GM21447 (cell line): ENCODE data around the gene RTN4.
A peak's percentile ranks its signal among the peaks of the same experiment; 100 is the strongest.
"Not testable (repeated sequence)": the region's sequence is repeated elsewhere in the genome, so short reads cannot be mapped to it uniquely, and the experiment has no call there.

Source experiments
- ATAC-seq: cut with Tn5 transposase; IDR thresholded peaks from one replicate; pipeline ENCODE4 v1.9.1; 2021; ENCODE audit not compliant: unreplicated experiment

Gene RTN4

DNA sequence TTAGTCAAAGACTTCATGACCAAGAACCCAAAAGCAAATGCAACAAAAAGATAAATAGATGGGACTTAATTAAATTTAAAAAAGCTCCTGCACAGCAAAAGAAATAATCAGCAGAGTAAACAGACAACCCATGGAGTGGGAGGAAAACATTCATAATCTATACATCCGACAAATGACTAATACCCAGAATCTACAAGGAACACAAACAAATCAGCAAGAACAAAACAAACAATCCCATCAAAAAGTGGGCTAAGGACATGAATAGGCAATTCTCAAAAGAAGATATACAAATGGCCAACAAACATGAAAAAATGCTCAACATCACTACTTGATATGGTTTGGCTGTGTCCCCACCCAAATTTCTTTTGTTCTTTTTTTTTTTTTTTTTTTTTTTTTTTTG, 25.8 kb upstream of the RTN4 start:
- ATAC-seq: not testable (repeated sequence)

DNA sequence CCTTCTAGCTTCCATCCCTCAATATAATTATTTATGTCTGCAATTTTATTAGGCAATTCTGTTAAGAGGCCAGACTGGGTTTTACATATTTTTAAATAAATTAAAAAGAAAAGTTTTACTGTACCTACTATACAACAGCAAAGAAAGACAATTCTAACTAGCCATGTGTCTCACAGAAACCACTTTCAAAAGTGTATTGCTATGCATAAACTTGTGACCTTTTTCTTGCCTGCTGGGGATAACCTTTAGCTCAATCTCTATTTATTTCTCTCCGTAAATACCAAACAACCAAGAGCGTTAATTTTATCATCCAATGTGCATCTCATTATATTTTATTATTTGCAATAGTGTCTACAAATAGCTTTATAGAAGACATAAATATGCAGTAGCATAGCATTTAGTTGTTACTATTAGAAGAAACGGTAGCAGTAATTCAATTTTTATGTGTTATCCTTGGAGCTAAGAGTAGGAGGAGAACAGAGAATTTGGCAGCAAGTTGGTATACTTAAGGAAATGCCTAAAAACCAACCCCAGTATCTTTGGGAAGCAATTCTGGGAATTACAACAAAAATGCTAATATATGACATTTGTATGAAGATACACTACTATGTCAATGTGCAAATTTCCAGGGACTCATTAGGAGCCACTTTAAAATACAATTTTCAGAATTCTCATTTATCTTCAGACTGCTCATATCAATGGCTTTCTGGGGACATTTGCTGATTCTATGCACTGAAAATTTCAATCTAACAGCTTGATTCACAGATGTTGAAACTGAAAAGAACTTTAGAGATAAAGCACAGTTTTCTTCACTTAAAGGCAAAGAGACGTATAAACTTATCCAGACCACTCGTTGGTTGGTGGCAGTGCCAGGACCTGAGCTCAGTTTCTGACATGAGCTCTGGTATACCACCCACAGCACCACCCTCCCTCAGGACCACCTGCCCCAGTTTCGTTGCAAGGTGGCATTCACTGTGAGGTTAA, 23.0 kb upstream of the RTN4 start:
- no peak for ATAC-seq

DNA sequence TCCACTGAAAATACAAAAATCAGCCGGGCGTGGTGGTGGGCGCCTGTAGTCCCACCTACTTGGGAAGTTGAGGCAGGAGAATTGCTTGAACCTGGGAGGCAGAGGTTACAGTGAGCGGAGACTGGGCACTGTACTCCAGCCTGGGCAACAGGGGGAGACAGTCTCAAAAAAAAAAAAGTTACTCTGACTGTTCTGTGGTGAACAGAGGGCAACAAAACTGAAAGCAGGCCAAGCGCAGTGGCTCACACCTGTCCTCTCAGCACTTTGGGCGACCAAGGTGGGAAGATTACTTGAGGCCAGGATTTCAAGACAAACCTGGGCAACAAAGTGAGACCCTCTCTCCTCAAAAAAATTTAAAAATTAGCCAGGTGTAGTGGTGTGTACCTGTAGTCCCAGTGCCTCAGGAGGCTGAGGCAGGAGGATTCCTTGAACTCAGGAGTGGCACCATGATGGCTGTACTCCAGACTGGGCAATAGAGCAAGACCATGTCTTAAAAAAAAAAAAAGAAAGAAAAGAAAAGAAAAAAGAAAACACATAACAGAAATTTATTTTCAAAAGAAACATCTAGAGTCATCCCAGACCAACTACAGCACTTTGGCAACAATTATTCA, 13.6 kb upstream of the RTN4 start:
- ATAC-seq: no peak

DNA sequence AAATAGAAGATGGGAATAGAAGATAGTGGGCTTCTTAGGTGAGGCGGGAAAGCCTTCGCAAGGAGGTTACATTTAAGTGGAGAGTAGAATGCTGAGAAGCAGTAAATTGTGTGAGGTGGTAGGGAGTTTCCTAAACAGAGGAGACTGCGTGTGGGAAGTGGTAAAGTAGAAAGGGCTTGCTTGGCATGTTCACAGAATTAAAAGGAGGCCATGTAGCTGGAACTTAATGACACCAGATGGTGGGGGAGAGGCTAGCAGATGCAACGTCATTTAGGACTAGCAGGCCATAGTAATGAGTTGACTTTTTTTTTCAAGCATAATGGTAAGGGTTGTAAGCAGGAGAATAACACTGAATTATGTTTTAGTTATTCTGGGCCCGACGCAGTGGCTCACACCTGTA, 13.0 kb upstream of the RTN4 start:
- ATAC-seq: no peak

DNA sequence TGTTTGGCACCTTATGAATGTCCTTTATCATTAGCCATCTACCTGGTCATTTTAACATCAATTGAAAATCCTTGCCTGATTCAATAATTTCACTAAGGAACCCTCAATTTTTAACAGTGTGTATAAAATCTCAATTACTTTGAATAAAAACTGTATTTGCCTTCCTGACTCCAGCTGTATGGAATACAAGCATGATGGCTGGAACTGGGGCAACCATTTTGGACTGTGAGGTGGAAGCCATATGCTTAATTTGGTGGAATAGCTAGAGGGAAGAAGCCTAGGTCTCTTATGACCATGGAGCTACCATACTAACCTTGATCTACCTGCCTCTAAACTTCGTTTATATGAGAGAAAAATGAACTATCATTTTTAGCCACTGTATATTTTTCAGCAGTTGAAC, 12.5 kb upstream of the RTN4 start:
- ATAC-seq: no peak

DNA sequence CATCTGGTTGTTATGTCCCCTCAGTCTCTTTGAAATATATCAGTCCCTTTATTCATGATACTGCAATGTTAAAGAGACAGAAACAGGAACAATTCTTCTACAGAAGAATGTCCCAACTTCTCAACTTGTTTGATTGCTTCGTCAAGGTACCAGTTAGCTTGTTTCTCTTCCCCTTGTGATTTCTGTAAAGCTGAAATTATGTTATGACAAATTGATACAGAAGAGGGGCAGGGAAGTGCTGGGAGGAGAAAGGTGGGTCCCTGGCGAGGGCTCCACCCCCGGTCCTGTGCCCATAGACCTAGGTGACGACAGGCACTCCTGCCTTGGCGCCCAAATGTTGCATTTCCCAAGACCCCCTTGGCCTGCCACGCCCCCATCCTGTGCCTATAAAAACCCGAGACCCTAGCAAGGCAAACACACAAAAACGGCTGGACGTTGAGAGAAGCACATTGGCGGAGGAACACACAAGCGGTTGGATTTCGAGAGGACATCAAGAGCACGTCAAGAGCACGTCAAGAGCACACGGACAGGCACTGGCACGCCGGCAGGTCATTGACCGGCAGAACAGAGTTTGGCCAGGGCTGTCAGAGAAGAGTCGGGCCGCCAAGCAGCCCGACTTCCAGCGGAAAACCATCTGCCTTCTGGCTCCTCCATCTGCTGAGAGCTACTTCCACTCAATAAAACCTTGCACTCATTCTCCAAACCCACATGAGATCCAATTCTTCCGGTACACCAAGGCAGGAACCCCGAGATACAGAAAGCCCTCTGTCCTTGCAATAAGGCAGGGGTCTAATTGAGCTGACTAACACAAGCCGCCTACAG, 11.5 kb upstream of the RTN4 start:
- ATAC-seq: no peak

DNA sequence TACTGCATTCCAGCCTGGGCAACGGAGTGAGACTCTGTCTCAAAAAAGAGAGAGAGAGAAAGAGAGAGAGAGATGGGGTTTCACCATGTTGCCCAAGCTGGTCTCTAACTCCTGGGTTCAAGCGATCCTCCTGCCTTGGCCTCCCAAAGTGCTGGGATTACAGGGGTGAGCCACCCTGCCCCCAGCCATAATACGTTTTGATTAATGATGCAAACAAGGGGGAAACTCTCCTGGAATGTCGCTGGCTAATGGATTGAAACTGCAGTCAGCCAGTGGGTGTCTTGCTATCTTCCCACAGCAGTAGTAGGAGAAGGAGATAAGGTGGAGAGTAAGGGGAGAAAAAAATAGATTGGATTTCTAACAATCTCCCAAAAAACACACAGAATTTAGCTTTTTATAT, 9.5 kb upstream of the RTN4 start:
- no peak for ATAC-seq

DNA sequence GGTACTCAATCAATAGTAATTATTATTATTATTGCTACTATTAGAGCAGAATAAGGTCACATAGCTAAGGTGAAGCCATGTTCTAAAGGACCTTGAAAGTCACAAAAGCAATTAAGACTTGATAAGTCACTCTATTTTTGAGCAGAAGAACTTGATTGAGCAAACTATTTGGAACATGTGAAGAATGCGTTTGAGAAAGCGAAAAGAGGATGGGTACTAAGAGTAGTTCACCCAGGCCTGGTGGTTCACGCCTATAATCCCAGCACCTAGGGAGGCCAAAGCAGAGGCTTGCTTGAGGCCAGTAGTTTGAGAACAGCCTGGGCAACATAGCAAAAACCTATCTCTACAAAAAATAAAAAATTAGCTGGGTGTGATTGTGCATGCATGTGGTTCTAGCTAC, 7.2 kb upstream of the RTN4 start:
- ATAC-seq: no peak

DNA sequence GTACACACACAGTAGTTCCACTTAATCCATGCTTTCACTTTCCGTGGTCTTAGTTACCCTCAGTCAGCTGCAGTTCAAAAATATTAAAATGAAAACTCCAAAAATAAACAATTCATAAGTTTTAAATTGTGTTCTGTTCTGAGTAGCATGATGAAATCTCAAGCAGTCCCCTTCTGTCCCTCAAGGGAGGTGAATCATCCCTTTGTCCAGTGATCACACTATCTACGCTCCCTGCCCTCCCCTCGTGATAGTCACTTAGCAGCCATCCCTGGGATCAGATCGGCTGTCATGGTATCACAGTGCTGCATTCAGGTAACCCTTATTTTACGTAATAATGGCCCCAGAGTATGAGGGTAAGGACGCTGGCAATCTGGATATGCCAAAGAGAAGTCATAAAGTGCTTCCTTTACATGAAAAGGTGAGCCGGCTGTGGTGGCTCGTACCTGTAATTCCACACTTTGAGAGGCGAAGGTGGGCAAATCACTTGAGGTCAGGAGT, 5.8 kb upstream of the RTN4 start:
- no peak for ATAC-seq

DNA sequence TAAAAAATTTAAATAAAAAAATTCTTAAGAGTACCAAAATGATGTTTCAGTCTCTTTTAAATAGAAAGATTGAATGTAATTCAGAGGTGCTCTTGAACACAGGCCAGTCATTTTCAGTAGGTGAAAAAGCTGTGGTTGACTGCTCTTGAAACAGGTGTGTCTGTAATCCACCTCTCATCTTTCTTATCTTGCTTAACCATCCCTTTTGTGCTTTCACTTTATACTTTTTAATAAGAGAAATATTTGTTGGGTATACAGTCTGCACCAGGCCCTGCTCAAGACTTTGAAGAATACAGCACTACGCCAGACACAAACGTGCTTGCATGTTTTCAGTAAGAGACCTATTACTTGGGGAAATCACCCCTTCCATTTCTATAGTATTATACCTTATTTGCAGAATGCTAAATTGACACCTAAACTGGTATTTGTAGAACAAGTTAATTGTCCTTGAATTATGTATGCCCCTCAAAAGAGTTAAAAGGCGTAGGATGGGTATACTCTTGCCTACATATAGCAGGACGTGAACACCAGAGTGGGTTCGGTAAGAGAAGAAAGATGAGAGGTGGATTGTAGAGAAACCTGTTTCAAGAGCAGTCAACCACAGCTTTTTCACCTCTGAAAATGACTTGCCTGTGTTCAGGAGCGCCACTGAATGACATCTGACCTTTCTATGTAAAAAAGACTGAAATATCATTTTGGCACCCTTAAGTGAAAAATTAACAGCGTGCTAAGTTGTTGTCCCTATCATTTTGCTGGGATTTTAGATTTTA, 4.0 kb upstream of the RTN4 start:
- peak; percentile 13 for ATAC-seq

DNA sequence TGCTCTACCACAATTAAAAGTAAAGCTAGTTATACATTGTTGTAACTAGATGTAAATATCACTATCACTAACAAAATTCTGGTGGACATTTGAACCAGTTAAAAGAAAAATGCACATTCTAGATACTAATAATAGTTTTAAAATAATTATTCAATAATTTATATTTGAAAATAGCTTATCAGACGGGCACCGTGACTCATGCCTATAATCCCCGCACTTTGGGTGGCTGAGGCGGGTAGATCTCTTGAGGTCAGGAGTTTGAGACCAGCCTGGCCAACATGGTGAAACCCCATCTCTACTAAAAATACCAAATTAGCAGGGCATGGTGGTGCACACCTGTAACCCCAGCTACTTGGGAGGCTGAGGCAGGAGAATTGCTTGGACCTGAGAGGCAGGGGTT, 3.0 kb upstream of the RTN4 start:
- not testable (repeated sequence) for ATAC-seq

DNA sequence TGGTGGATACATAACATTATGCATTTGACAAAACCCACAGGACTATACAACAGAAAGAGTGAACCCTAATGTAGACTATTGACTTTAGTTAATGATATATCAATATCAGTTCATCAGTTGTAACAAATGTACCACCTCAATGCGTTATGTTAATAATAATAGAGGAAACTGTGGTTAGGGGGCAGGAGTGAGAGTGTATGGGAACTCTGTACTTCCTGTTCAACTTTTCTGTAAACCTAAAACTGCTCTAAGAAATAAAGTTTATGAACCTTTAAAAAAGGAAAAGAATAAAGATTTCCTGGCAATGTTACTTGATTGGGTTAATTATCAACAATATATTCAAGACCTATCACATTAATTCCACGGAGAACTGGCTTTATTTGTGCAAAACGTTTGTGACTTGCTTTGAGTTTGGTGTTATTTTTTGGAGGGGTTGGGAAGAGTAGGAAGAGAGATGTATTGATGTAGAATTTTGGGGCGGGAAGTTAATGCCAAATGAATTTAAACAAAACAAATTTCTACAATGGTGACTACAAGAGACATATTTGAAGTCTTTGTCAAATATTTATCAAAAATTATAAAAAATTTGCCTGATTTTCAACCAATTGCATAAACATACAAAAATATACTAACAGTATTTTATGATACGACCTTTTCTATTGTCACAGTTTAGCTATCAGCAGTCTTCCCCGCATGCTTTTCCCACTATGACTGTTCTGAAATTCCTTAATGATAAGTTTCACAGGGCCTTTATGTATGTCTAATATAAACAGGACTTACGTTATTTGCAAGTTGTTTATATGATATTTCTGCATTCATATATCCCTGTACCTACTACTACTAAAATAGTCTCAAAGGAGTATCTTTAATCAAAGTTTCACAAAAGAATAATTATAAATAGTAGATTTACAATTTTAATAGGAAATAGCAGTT, 2.1 kb upstream of the RTN4 start:
- no peak for ATAC-seq

DNA sequence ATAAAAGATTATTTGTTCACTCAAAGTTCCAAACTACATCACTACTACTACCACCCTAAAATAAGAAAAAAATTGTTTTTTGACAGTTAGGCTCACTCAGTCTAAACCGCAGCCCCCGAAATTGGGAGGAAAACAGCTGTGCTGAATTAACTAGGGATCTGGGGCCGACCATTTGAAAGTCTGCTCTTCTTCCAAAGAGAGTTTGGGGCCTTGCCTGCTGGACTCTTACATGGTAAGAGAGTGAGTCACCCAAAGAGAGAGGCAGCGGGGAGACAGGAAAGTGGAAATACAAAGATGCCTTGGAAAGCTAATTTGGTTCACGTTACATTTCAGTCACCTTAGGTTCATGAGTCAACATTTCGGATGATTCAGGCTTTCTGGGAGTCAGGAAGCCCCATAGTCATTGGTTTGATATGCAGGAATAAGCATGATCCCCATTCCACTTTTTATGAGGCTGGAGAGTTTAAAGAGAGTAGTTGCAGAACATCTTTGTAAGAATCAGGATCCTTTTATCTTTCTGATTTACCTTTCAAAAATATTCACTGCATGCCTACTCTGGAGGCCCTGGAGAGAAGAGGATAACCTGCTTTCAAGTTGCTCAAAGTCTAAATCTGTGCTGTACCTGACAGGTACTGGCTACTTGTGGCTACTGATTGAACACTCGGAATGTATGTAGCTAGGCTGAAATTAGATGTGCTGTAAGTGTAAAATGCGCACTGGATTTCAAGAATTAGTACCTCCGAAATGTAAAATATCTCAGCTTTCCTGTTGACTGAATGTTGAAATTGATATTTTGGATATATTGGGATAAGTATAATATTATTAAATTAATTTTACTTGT, 995 bp upstream of the RTN4 start:
- no peak for ATAC-seq

DNA sequence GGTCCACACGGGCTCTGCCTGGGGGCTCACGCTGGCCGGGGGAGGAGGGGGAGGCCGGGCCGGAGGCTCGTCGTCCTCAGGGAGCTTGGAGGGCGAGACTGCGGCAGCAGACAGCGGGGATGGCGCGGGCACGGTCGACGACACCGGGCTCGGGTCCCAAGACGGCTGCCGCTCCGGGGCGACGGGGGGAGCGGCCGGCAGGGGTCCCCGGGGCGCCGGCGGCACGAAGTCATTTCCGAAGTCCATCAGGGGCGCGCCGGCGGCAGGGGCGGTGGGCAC, 491 bp downstream of the RTN4 start:
- no peak for ATAC-seq

DNA sequence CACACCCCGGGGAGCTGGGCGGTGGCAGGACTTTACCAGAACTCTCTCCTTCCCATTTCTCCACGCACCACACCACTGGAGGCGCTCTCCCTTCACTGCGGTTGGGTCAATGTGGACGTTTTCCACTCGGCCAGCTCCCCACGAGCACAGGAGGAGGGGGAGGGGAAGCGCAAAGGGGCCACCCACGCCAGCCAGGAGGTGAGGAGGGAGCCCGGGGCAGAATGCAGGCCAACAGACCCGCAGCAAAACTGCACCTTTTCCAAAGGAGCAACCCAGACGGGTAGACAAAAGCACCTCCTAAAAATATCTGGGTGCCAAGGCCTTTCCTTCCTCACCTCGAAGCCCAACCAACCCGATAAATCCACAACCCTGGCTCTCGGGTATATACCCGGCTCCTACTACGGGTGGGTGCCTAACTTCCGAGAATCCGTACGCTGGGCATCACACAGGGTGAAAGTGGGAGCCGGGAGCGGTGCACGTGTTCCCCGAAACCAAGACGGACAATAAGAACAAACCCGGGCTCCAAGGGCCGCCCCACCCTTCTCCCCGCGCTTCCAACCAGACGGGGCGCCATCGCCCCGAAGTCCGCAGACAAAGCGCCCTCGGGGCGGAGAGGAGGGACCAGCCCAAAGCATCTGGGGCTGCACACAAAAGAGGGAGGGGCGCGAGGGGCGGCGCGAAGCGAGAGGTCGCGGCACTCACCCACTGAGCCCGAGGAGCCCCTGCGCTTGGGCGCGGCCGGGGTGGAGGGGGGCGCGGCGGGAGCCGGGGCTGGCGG, 1.0 kb downstream of the RTN4 start:
- peak; percentile 13 for ATAC-seq

DNA sequence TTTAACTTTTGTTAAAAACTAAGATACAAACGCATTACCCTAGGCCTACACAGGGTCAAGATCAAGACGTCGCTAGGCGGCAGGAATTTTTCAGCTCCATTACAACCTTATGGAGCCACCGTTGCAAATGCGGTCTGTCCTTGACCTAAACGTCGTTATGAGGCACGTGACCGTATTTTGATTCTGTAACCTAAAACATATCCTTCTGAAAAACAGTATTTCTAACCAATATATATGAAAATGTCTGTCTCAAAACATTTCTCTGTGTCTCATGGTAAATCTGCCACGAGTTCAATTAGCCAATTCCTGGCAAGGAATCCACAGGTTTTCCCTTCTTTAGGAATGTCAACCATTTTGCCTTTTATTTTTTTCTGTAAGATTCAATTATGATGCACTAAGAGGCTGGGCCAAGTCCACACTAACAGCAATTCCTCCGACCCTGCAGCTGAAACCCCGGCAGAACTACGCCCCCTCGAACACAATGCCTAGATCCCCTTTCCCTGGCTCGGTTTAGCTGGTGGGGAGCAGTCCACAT, 1.7 kb downstream of the RTN4 start:
- no peak for ATAC-seq

DNA sequence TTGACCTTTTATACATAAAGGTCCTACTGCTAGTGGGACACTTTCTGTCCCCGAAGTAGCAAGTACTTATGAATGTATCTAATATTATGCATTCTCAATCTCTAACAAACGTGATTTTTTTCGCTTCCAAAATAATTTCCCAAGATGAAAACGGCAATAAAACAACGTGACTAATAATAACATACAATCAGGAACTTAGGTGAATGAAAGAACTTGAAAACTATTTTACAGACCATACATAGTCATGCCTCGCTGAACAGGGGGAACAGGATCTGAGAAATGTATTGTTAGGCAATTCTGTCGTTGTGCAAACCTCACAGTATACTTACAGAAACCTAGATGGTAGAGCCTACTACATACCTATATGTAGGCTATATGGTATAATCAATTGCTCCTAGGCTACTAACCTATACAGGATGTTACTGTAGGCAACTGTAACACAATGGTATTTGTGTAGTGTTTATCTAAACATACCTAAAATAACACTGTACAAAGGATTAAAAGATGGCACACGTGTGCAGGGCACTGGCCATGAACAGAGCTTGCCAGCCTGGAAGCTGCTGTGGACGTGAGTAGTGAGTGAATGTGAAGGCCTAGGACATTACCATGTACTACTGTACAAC, 2.5 kb downstream of the RTN4 start:
- ATAC-seq: no peak
